ENCODE results near the gene SYN1. TPM values are rescaled to one million over a fixed set of nuclear protein-coding genes. Genes with fewer than 3 reads are reported as not detected.

Gene SYN1
- total RNA-seq, 1 donor from 2014 or later, result 5.7 TPM

GRCh38 chrX:47658684-47659420 lies 39.2 kb upstream of the SYN1 start, which contains the start of gene UXT:
Gene UXT (minus strand): TSS chrX:47659180. CDS start chrX:47658927, 253 bp downstream.
- Histone ChIP-seq H3K36me3 (peaks cover 0 to 8% of the 10 kb centered on the region in 2 donors), H3K27ac (peak within 1 kb of the TSS; percentile 95 to 96), H3K4me3 (peak within 1 kb of the TSS; percentile 58 to 74), H3K4me1 (no peaks in the 10 kb centered on the region), H3K9me3 (no peaks in the 10 kb centered on the region), H3K27me3 (no peaks in the 10 kb centered on the region)
- intact Hi-C loops (cut with DNase I), result loop anchor here (1.0 to 10.0 kb wide), 4 partner anchors 9 to 464 kb away; partner anchors contain the start of genes ELK1, UBA1 and ZNF81
- TF ChIP-seq CTCF (IDR thresholded peaks at IDR 0.05), result no peak
- peak; percentile 79 to 96 for DNase-seq (ENCODE audit: low spot score in 2 of 2)

GRCh38 chrX:47658301-47658683 lies 38.6 kb upstream of the SYN1 start:
- no peaks in the 10 kb centered on the region for H3K27me3 ChIP-seq
- TF ChIP-seq CTCF (IDR thresholded peaks at IDR 0.05), result no peak
- no peaks in the 10 kb centered on the region for H3K9me3 ChIP-seq
- H3K27ac ChIP-seq, result peak overlapping the region; percentile 95 to 96
- peaks cover 0 to 8% of the 10 kb centered on the region in 2 donors for H3K36me3 ChIP-seq
- intact Hi-C loops (cut with DNase I), result loop anchor here (10.0 kb wide), 3 partner anchors 177 to 463 kb away; partner anchors contain the start of genes UBA1 and ZNF81
- peak overlapping the region; percentile 58 to 74 for H3K4me3 ChIP-seq
- DNase-seq (ENCODE audit: low spot score in 2 of 2), result no peak
- no peaks in the 10 kb centered on the region for H3K4me1 ChIP-seq

GRCh38 chrX:47651043-47651905 lies 31.6 kb upstream of the SYN1 start:
- Histone ChIP-seq H3K9me3 (no peaks in the 10 kb centered on the region), H3K4me1 (peaks cover 0 to 7% of the 10 kb centered on the region in 2 donors), H3K4me3 (peak overlapping the region; percentile 38 to 54), H3K27me3 (no peaks in the 10 kb centered on the region), H3K36me3 (no peaks in the 10 kb centered on the region), H3K27ac (peak overlapping the region; percentile 82 to 87)
- intact Hi-C loops (cut with DNase I), result loop anchor here (2.0 to 10.0 kb wide), 8 partner anchors 90 to 456 kb away; partner anchors contain the start of genes ARAF, UBA1, USP11 and ZNF41
- no peak for DNase-seq (ENCODE audit: low spot score in 2 of 2)
- no peak for TF ChIP-seq CTCF (IDR thresholded peaks at IDR 0.05)

GRCh38 chrX:47650164-47651042 lies 30.7 kb upstream of the SYN1 start, which contains the start of gene ELK1:
Gene ELK1 (minus strand): TSS chrX:47650563. CDS start chrX:47641441, 9,122 bp downstream.
- Histone ChIP-seq H3K36me3 (no peaks in the 10 kb centered on the region), H3K27ac (peak within 1 kb of the TSS; percentile 85 to 87), H3K9me3 (no peaks in the 10 kb centered on the region), H3K27me3 (no peaks in the 10 kb centered on the region), H3K4me3 (peak within 1 kb of the TSS; percentile 67 to 71), H3K4me1 (peaks cover 0 to 7% of the 10 kb centered on the region in 2 donors)
- DNase-seq (ENCODE audit: low spot score in 2 of 2), result peak; percentile 90 to 98
- intact Hi-C loops (cut with DNase I), result loop anchor here (1.0 to 10.0 kb wide), 9 partner anchors 9 to 456 kb away; partner anchors contain the start of genes ARAF, UBA1, USP11 and UXT
- TF ChIP-seq CTCF (IDR thresholded peaks at IDR 0.05), result no peak

Data from ascending aorta (tissue), 2 donors.